Endothelial cell of umbilical vein (primary cell): ENCODE measurements around the gene UBC. TPM values are rescaled to one million over a fixed set of nuclear protein-coding genes. Genes with fewer than 3 reads are reported as not detected.

Experiments
- BruUV-seq: library from RNA; stranded (reverse); fragments of 400-500 nt; replicated peaks from 2 replicates; lab custom pipeline; 2021; lab: Mats Ljungman, UMichigan
- CTCF ChIA-PET: fragments of 300-600, 350-600 bp; sonication (Branson Sonifier 250); formaldehyde crosslinking; loops from one replicate; lab custom pipeline; 2021; ENCODE audit warnings: antibody characterized with exemption, inconsistent platforms; lab: Charles Lee
- POLR2A ChIA-PET: fragments of 300-600, 350-600 bp; sonication (Branson Sonifier 250); formaldehyde crosslinking; loops from one replicate; lab custom pipeline; 2021; ENCODE audit warnings: antibody characterized with exemption, inconsistent platforms; lab: Charles Lee
- DNase-seq: peaks from one replicate; pipeline ENCODE4 v3.0.0-alpha.2; 2011; ENCODE audit warnings: low read depth, low spot score
- FAIRE-seq: peaks from 2 replicates; lab custom pipeline; 2011; peaks lifted over from hg19 to GRCh38; lab: Jason Lieb, UNC
- H2AFZ ChIP-seq: 2 replicates; pipeline ENCODE4 v1.6.0; 2012; ENCODE audit warnings: low read depth, low read length, control low read depth, inconsistent platforms
- H3K27ac ChIP-seq: 2 replicates; pipeline ENCODE4 v1.5.1; 2011; ENCODE audit warnings: low read depth, mild to moderate bottlenecking, control low read depth, low read length, moderate library complexity; ENCODE audit not compliant: insufficient read depth
- H3K27me3 ChIP-seq, 2 experiments: 2 replicates each; pipeline versions ENCODE4 v1.6.0 to v1.6.1; 2011; ENCODE audit warnings: low read length in 2 of 2, mixed read lengths in 1 of 2; ENCODE audit not compliant: control insufficient read depth in 2 of 2, insufficient read depth in 2 of 2
- H3K36me3 ChIP-seq, 2 experiments: 2 replicates in 1 of 2; 3 replicates in 1 of 2; pipeline ENCODE4 v1.5.1; 2011; ENCODE audit warnings: low read length in 2 of 2, mild to moderate bottlenecking in 1 of 2, moderate library complexity in 1 of 2; ENCODE audit not compliant: control insufficient read depth in 2 of 2, insufficient read depth in 2 of 2; ENCODE audit errors: extremely low read depth in 1 of 2
- H3K4me1 ChIP-seq: 3 replicates; pipeline ENCODE4 v1.5.1; 2011; ENCODE audit warnings: mild to moderate bottlenecking, low read length; ENCODE audit not compliant: control insufficient read depth, insufficient read depth; ENCODE audit errors: extremely low read depth
- H3K4me2 ChIP-seq: 2 replicates; pipeline ENCODE4 v1.6.1; 2011; ENCODE audit warnings: low read length, control low read depth, mixed read lengths; ENCODE audit not compliant: insufficient read depth
- H3K4me3 ChIP-seq, 3 experiments: fragments of 200-600 bp in 1 of 3; sonication (generic), shearing (Covaris generic) in 1 of 3; replicated peaks in 1 of 3; 2 replicates each; pipeline ENCODE4 v1.5.1; 2011 to 2016; ENCODE audit warnings: control low read depth in 3 of 3, low read length in 3 of 3, mild to moderate bottlenecking in 2 of 3, inconsistent platforms in 1 of 3, low read depth in 1 of 3, moderate library complexity in 1 of 3; ENCODE audit not compliant: insufficient read depth in 1 of 3
- H3K79me2 ChIP-seq: 2 replicates; pipeline ENCODE4 v1.6.0; 2012; ENCODE audit warnings: low read length, inconsistent platforms; ENCODE audit not compliant: control insufficient read depth, insufficient read depth
- H3K9ac ChIP-seq: replicated peaks from 2 replicates; pipeline ENCODE3; 2011; ENCODE audit warnings: low read length, control low read depth; ENCODE audit not compliant: insufficient read depth; ENCODE audit errors: extremely low read depth
- H3K9me1 ChIP-seq: replicated peaks from 3 replicates; pipeline ENCODE4 v1.6.0; 2011; ENCODE audit warnings: mild to moderate bottlenecking, low read length; ENCODE audit not compliant: control insufficient read depth, insufficient read depth; ENCODE audit errors: extremely low read depth
- H3K9me3 ChIP-seq: replicated peaks from 2 replicates; pipeline ENCODE4 v1.5.1; 2012; ENCODE audit warnings: low read length, inconsistent platforms; ENCODE audit not compliant: control insufficient read depth, insufficient read depth
- H4K20me1 ChIP-seq: replicated peaks from 2 replicates; pipeline ENCODE3; 2011; ENCODE audit warnings: mild to moderate bottlenecking, low read length; ENCODE audit not compliant: control insufficient read depth, insufficient read depth; ENCODE audit errors: extremely low read depth
- EZH2 ChIP-seq: IDR thresholded peaks from 2 replicates; pipeline ENCODE4 v1.6.1; 2012; ENCODE audit warnings: borderline replicate concordance, low read depth, mild to moderate bottlenecking, moderate library complexity, low read length, inconsistent platforms; ENCODE audit not compliant: severe bottlenecking
- GATA2 ChIP-seq: IDR thresholded peaks from 2 replicates; pipeline ENCODE4 v1.7.0; 2011; ENCODE audit warnings: low read depth, mild to moderate bottlenecking, moderate library complexity, mixed read lengths, low read length; ENCODE audit not compliant: insufficient read length, insufficient read depth
- JUN ChIP-seq: IDR thresholded peaks from 2 replicates; pipeline ENCODE4 v1.6.1; 2011; ENCODE audit warnings: borderline replicate concordance, low read depth; ENCODE audit not compliant: insufficient read length, insufficient read depth
- POLR2AphosphoS5 ChIP-seq: IDR thresholded peaks from 2 replicates; pipeline ENCODE4 v1.6.1; 2012; ENCODE audit warnings: low read depth, mild to moderate bottlenecking, control low read depth, low read length, moderate library complexity; ENCODE audit not compliant: insufficient read depth
- dilution Hi-C: fragments of 300-500 bp; cut with MboI; formaldehyde crosslinking; loops from one replicate; pipeline ENCODE4 v1.15.0; 2019; ENCODE audit warnings: low sequenced_read_pairs; ENCODE audit not compliant: extremely low pct_ligation_motif_present
- intact Hi-C: fragments of 100-400 bp; cut with micrococcal nuclease; formaldehyde crosslinking; loops from one replicate; pipeline ENCODE4 v1.10.0; 2022
- polyA plus RNA-seq, 4 experiments: library from polyadenylated mRNA; depleted of rRNA in 3 of 4; stranded (reverse) in 3 of 4; unstranded in 1 of 4; fragments of >200 nt; gene quantifications; 2 replicates each; pipeline versions ENCODE4 v1.2.1 to v1.2.3, GENCODE V29; 2011 to 2012; ENCODE audit warnings: missing spikeins in 1 of 4
- total RNA-seq: library from RNA; stranded (reverse); gene quantifications from 2 replicates; pipeline ENCODE4 v1.2.3, GENCODE V29; 2021
- TF ChIP-seq, protein P1 (sequence below): IDR thresholded peaks from 2 replicates; pipeline ENCODE4 v1.6.1; 2011; ENCODE audit not compliant: insufficient read depth, insufficient read length

The UBC gene
- total and polyA plus RNA-seq, 2 donors (not counting 3 experiments of a cell fraction or from before 2014, with no cell fraction given) = 875 to 1,305 TPM

DNA sequence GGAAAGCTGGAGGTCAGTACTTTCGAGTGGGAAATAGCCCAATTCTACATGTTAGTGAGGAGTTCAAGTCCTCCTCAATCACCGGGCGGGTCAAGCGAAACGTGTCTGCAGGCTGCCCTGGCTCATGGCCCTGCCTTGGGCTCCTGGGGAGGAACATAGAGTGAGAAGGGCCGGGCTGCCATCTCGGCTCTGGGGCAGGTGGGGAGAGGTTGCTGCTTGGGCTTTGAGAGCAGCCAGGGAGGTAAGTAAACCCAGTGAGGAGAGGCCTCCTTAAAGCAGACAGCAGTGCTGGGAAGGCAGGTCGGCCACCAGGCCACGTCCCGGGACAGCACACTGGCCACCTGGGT is 32.0 kb upstream of the UBC start:
- POLR2A ChIA-PET = no interaction called here
- Histone ChIP-seq H3K9ac (no peak overlapping the region), H3K9me1 (no peaks in the 10 kb centered on the region), H3K27ac (no peak overlapping the region), H3K27me3 (no peaks in the 10 kb centered on the region), H4K20me1 (no peaks in the 10 kb centered on the region), H3K4me3 (no peak overlapping the region), H2AFZ (no peak overlapping the region), H3K9me3 (no peaks in the 10 kb centered on the region), H3K79me2 (no peaks in the 10 kb centered on the region), H3K36me3 (peaks cover 11 to 17% of the 10 kb centered on the region in 2 experiments), H3K4me2 (no peak overlapping the region), H3K4me1 (no peaks in the 10 kb centered on the region)
- TF ChIP-seq EZH2 = no peak
- CTCF ChIA-PET = interaction anchor here (1.9 kb wide), 1 partner anchor 40 kb away, joined by 7 read pairs; no protein-coding TSS in a partner anchor
- no peak for FAIRE-seq
- no TSS peak for BruUV-seq
- dilution Hi-C loops = no loop called here
- DNase-seq = no peak
- intact Hi-C loops = no loop called here

DNA sequence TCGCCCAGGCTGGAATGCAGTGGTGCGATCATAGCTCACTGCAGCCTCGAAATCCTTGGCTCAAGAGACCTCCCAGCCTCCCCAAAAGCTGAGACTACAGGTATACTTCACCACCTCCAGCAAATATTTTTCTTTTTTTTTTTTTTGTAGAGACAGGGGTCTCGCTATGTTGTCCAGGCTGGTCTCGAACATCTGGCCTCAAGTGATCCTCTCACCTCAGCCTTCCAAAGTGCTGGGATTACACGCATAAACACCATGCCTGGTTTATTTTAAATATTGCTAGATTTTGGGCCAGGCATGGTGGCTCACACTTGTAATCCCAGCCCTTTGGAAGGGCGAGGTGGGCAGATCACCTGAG is 26.7 kb upstream of the UBC start:
- Histone ChIP-seq H3K4me2 (peak overlapping the region; percentile 25), H4K20me1 (no peaks in the 10 kb centered on the region), H3K9me1 (no peaks in the 10 kb centered on the region), H3K36me3 (no peaks in the 10 kb centered on the region), H3K27me3 (no peaks in the 10 kb centered on the region), H3K79me2 (no peaks in the 10 kb centered on the region), H3K4me1 (peaks cover 26% of the 10 kb centered on the region), H3K9ac (no peak overlapping the region), H3K9me3 (no peaks in the 10 kb centered on the region), H2AFZ (peak overlapping the region; percentile 35), H3K27ac (peak overlapping the region; percentile 0), H3K4me3 (no peak overlapping the region)
- TF ChIP-seq POLR2AphosphoS5 = no peak
- TF ChIP-seq, protein P1, sequence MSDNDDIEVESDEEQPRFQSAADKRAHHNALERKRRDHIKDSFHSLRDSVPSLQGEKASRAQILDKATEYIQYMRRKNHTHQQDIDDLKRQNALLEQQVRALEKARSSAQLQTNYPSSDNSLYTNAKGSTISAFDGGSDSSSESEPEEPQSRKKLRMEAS = no peak
- no peak for TF ChIP-seq JUN
- TF ChIP-seq GATA2 = no peak
- POLR2A ChIA-PET = interaction anchor here (2.0 to 3.6 kb wide), 3 partner anchors 24 to 34 kb away, joined by 15 to 46 read pairs (median 23); partner anchors contain the start of gene UBC
- FAIRE-seq = no peak
- intact Hi-C loops = no loop called here
- BruUV-seq = no TSS peak
- CTCF ChIA-PET = interaction anchor here (0.7 to 7.4 kb wide), 16 partner anchors 8 to 39 kb away, joined by 3 to 232 read pairs (median 8); partner anchors contain the start of gene UBC
- DNase-seq = no peak
- dilution Hi-C loops = no loop called here
